ENCODE measurements around the gene MYLK4.

- TF ChIP-seq GABPA (IDR thresholded peaks at IDR 0.05 in 1 of 2, conservative IDR thresholded peaks at IDR 0.05 in 1 of 2) = no peak
- TF ChIP-seq, protein P1, sequence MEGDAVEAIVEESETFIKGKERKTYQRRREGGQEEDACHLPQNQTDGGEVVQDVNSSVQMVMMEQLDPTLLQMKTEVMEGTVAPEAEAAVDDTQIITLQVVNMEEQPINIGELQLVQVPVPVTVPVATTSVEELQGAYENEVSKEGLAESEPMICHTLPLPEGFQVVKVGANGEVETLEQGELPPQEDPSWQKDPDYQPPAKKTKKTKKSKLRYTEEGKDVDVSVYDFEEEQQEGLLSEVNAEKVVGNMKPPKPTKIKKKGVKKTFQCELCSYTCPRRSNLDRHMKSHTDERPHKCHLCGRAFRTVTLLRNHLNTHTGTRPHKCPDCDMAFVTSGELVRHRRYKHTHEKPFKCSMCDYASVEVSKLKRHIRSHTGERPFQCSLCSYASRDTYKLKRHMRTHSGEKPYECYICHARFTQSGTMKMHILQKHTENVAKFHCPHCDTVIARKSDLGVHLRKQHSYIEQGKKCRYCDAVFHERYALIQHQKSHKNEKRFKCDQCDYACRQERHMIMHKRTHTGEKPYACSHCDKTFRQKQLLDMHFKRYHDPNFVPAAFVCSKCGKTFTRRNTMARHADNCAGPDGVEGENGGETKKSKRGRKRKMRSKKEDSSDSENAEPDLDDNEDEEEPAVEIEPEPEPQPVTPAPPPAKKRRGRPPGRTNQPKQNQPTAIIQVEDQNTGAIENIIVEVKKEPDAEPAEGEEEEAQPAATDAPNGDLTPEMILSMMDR (IDR thresholded peaks at IDR 0.05; ENCODE audit: low read depth, low read length, missing input control) = no peak
- TF ChIP-seq JUND (IDR thresholded peaks at IDR 0.05) = no peak
These were observed 35.5 kb upstream of the MYLK4 start for GRCh38 chr6:2786269-2786668.
